Stimulated activated CD4-positive, alpha-beta T cell treated with anti-CD3 and anti-CD28 coated beads, Interleukin-1b, Interleukin-23, amount 100 ng/mL, for 4 hours (primary cell): ENCODE results near the gene CFL2.
"Not testable (repeated sequence)": the region's sequence is repeated elsewhere in the genome, so short reads cannot be mapped to it uniquely, and the experiment has no call there.

Experiments used
- DNase-seq, 2 donors: peaks; one replicate each; pipeline ENCODE4 v3.0.0-alpha.2; 2020; ENCODE audit warnings: low read depth in 2 of 2

Gene CFL2

GRCh38 chr14:34711796-34712712 is 2.3 kb downstream of the CFL2 start:
- DNase-seq, result no peak

DNA sequence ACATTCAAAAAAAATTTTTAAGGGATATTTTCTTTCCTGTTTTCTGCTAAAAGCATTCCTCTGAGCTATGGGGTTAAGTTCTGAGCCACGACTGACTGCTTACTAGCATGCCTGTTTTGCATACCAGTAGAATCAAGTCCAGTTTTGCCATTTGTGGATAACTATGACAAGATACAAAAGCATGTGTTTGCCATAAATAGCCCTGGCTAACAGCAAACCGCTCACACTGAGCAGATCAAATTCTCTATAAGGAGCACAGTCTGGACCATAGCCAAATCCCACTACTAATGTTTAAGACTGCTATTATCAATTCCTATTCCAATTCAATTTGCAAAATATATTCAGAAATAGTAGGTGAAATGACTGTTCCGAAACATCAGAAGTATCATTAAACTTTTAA is 3.2 kb downstream of the CFL2 start:
- DNase-seq, result no peak

DNA sequence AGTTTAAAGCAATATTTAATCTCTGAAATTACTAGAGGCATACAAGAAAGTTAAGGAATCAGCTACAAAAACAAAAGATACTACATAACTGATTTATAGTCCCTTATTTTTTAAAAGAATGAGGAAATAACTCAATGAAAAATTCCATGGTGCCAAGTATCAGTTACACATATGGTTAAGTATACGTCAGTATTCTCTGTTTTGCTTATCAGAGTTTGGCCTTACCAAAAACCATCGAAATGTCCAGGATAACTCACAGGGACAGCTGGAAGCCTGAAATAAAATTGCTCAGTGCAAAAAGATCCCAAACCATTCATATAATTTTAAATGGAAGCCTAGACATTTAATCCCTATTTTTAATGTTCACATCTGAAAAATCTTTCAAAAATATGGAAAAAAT is 3.6 kb downstream of the CFL2 start:
- no peak for DNase-seq

GRCh38 chr14:34710006-34710405 is 4.4 kb downstream of the CFL2 start:
- DNase-seq, result no peak

DNA sequence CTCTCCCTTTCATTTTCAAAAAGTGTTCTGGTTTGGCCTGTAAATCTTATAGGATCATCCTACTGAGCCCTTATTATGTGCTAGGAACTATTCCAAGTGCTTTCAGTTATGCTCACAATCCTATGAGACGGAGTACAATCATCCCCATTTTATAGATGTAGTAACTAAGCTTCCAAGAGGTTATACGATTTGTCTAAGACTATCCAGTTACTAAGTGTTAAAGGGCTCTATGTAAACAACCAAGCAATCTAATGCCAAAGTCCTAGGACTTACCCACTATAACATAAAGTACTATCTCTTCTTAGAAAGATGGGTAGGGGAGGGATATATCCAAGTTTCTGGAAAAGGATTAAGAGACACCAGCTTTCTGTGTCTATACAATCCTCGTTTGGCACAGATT is 6.7 kb downstream of the CFL2 start:
- DNase-seq, result no peak

GRCh38 chr14:34701808-34702207 is 12.6 kb downstream of the CFL2 start:
- no peak for DNase-seq

DNA sequence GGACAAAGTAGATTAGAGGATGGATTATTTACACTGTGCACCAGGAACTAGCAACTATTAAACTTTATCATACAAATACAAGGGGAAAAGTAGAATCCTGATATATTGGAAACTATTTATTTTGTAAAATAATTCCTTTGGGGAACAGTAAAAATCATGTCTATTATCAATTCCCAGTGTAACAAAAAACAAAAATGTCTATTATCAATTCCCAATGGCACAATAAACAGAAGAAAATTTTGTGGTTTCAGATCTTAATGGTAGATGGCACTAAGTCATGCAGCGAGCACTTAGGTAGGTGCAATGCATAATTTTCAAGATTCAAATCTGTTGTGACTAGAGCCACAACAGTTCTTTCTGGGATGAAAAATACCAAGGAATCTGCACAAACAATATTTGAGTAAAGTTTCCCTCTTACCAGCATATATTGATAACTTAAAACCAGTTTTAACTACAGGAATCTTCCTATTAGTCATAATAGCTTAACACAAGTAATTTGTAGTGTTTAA is 13.7 kb downstream of the CFL2 start:
- DNase-seq, result no peak

DNA sequence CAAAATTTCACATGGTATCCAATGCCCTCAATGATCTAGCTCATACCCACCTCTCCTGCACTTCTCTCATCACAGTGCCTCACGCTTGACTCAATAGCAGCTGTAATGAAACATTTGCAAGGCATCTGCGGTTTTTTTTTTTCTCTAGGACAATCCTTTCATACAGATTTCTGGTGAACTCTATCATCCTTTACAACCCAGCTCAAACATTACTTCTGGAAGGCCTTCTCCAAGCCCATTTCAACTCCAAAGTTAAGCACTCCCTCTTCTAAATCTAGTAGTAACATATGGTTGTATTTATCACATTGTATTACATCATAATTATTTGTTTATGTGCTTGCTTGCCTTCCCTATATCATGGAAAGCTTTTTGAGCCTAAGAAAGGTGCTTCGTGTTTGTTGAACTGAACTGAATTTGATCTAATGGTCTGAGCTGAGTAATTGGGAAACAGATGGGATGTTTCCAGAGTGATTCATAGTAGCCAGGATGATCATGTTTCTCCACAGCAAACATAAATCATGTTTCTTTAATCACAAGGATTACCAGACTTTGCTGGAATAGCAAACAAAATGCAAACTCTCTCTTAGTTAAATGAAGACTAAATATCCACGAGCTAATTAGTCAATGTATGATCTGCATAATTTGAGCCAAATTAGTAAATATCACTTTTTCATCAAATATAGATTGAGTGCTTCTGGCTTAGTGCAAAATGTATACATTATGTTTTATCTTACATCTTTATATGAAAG is 14.3 kb downstream of the CFL2 start:
- DNase-seq, result no peak

GRCh38 chr14:34694216-34694615 is 20.2 kb downstream of the CFL2 start:
- DNase-seq, result not testable (repeated sequence)

- no peak for DNase-seq
Observed at GRCh38 chr14:34693228-34693939, 21.0 kb downstream of the CFL2 start.

GRCh38 chr14:34692898-34693227 is 21.5 kb downstream of the CFL2 start:
- DNase-seq, result no peak

- DNase-seq, result no peak
Observed at GRCh38 chr14:34692348-34692747, 22.0 kb downstream of the CFL2 start.

- no peak for DNase-seq
Observed at GRCh38 chr14:34691206-34691605, 23.2 kb downstream of the CFL2 start.

DNA sequence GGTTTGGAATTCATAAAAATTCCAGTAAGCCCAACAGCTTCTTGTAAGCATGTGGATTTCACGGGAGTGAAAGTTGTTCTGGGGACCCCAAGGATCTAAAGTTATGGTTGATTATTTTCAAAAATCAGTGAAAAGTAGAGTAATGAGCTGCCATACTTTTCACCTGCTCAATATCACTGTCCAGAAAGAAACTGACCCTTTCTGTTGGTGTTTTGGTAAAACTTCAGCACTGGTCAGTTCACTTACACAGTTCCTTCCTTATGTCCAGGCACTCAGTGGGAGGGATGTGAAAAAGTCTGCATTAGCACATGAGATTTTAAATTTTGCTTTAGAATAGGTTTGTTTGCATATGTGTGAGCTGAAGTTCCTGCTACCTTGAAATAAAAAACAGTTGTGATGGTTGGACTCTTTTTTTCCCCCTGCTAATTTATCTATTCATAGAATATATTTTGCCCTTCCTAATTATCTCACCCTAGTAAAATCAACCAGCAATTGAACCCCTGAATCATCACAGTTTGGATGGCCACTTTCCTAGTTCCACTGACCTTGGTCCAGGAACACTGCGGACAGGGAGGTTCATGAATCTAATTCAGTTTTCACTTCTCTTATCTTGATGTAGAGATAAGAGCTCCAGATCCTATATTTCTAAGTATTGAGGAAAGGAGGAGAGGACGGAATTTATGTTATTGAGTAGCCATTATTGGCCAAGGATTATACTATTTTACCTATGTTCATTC is 25.8 kb downstream of the CFL2 start:
- DNase-seq, result no peak

GRCh38 chr14:34685819-34686428 is 28.5 kb downstream of the CFL2 start:
- DNase-seq, result no peak

GRCh38 chr14:34684578-34684977 is 29.8 kb downstream of the CFL2 start:
- no peak for DNase-seq

- no peak for DNase-seq
Observed at GRCh38 chr14:34682787-34683321, 31.5 kb downstream of the CFL2 start.

DNA sequence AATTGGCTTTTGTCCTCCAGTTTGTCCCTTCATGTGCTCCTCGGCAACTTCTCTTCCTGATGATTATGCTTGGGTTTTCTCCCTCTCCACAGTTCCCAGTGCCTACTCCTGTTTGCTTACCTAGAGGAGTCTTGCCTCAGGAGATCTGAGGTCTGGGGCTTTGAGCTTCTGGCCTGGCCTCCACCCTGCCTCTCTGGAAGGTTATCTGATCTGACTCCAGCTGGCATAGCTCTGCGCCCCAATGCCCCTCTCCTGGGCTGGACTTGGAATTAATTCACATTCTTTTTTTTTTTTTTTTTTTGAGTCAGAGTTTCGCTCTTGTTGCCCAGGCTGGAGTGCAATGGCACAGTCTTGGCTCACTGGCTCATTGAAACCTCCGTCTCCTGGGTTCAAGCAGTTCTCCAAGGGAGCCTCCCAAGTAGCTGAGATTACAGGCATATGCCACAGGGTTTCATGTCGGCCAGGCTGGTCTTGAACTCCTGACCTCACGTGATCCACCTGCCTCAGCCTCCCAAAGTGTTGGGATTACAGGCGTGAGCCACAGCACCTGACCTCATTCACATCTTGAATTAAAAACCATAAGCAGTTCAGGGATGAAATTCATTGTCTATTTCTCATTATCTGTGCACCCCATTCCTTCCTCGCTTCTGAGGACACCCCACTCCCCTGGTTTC is 33.5 kb downstream of the CFL2 start:
- no peak for DNase-seq

GRCh38 chr14:34678735-34679134 is 35.7 kb downstream of the CFL2 start:
- DNase-seq, result no peak

- no peak for DNase-seq
Observed at GRCh38 chr14:34678306-34678705, 36.1 kb downstream of the CFL2 start.
